CD4-positive, alpha-beta T cell (primary cell): ENCODE data around the gene PSPC1. TPM values are rescaled to one million over a fixed set of nuclear protein-coding genes. Genes with fewer than 3 reads are reported as not detected.

Source experiments
- ATAC-seq: fragments of 200-7000 bp; cut with Tn5 transposase; one replicate; pipeline ENCODE4 v1.10.0; 2022; ENCODE audit warnings: mild to moderate bottlenecking; ENCODE audit not compliant: poor library complexity
- CTCF ChIA-PET: fragments of 350-600 bp; sonication (Branson Sonifier 250); formaldehyde crosslinking; loops from one replicate; lab custom pipeline; 2021; ENCODE audit warnings: antibody characterized with exemption, inconsistent platforms; lab: Charles Lee
- POLR2A ChIA-PET: fragments of 350-600 bp; sonication (Branson Sonifier 250); formaldehyde crosslinking; loops from one replicate; lab custom pipeline; 2021; ENCODE audit warnings: antibody characterized with exemption, inconsistent platforms; lab: Charles Lee
- DNase-seq, 14 experiments: peaks; one replicate each; pipeline ENCODE4 v3.0.0-alpha.2; 2013 to 2020; ENCODE audit warnings: mixed read lengths in 2 of 14
- H3K27ac ChIP-seq, 2 donors: one replicate each; pipeline versions ENCODE4 v1.5.1 to v1.7.0; 2013; ENCODE audit warnings: low read length in 2 of 2, low read depth in 1 of 2, mild to moderate bottlenecking in 1 of 2
- H3K27me3 ChIP-seq, 2 experiments: 1 replicate in 1 of 2; 2 replicates in 1 of 2; pipeline versions ENCODE4 v1.6.1 to v1.7.0; 2013; ENCODE audit warnings: low read length in 2 of 2, control low read depth in 1 of 2, mild to moderate bottlenecking in 1 of 2, moderate library complexity in 1 of 2; ENCODE audit not compliant: insufficient read depth in 2 of 2, control insufficient read depth in 1 of 2
- H3K36me3 ChIP-seq: one replicate; pipeline ENCODE4 v1.6.1; 2013; ENCODE audit warnings: low read length, control low read depth; ENCODE audit not compliant: insufficient read depth
- H3K4me1 ChIP-seq: one replicate; pipeline ENCODE4 v1.6.1; 2013; ENCODE audit warnings: low read length, control low read depth; ENCODE audit not compliant: insufficient read depth
- H3K4me3 ChIP-seq: one replicate; pipeline ENCODE4 v1.5.1; 2013; ENCODE audit warnings: mild to moderate bottlenecking, low read length, moderate library complexity
- H3K9me3 ChIP-seq, 2 experiments: 1 replicate in 1 of 2; 2 replicates in 1 of 2; pipeline versions ENCODE4 v1.6.1 to v1.7.0; 2013; ENCODE audit warnings: low read length in 2 of 2, mild to moderate bottlenecking in 2 of 2, control low read depth in 1 of 2, moderate library complexity in 1 of 2; ENCODE audit not compliant: control insufficient read depth in 1 of 2, insufficient read depth in 1 of 2
- H3K27ac Mint-ChIP-seq: one replicate; pipeline ENCODE4 v1.8.0; 2020; ENCODE audit warnings: mixed read lengths
- H3K27me3 Mint-ChIP-seq: one replicate; pipeline ENCODE4 v1.8.0; 2021; ENCODE audit warnings: mixed read lengths
- H3K36me3 Mint-ChIP-seq: one replicate; pipeline ENCODE4 v1.8.0; 2021; ENCODE audit warnings: low read depth, mixed read lengths
- H3K4me1 Mint-ChIP-seq: one replicate; pipeline ENCODE4 v1.8.0; 2021; ENCODE audit warnings: low read depth, mixed read lengths
- H3K4me3 Mint-ChIP-seq: one replicate; pipeline ENCODE4 v1.8.0; 2020; ENCODE audit warnings: mild to moderate bottlenecking, mixed read lengths
- H3K9me3 Mint-ChIP-seq: one replicate; pipeline ENCODE4 v1.8.0; 2020; ENCODE audit warnings: mixed read lengths
- intact Hi-C, 2 experiments: fragments of 100-400 bp; cut with DNase I in 1 of 2; cut with micrococcal nuclease in 1 of 2; formaldehyde crosslinking; loops; one replicate each; pipeline versions ENCODE4 v1.15.1 to v1.9.0; 2023 to 2025; cut with DNase I, micrococcal nuclease
- total RNA-seq, 174 experiments: library from RNA in 2 of 174; stranded (reverse) in 2 of 174; gene quantifications; one replicate each; pipeline ENCODE4 v1.2.3 and lab custom pipeline; 2021 to 2026
- TF ChIP-seq, protein P1 (sequence below): fragments of 200-600 bp; IDR thresholded peaks from one replicate; pipeline ENCODE4 v1.8.0; 2022; ENCODE audit warnings: antibody characterized with exemption, mild to moderate bottlenecking

Gene PSPC1
- total RNA-seq, 2 experiments from 2014 or later: 71.0 to 71.9 TPM

DNA sequence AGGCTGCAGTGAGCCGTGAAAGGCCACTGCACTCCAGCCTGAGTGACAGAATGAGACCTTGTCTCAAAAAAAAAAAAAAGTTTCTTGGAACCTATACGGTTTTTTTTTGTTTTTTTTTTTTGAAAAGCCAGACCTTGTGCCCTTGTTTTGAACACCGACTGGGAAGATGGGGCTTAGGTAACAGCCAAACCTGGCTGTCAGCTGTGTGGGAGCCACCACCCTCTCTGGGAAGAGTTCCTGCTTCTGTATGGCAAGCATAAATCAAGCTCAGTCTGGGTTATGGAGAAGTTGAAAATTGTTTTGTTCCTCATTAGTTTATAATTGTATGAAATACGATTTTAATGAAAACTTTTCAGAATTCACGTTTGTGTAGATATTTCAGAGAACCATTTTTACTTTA is 109.8 kb downstream of the PSPC1 start:
- ATAC-seq (no peak), DNase-seq (no peak)
- Mint-ChIP-seq H3K36me3 (peaks cover 99% of the 10 kb centered on the region), H3K4me1 (no peaks in the 10 kb centered on the region), H3K9me3 (no peaks in the 10 kb centered on the region), H3K4me3 (no peak overlapping the region), H3K27me3 (no peaks in the 10 kb centered on the region), H3K27ac (peak overlapping the region; percentile 43)
- TF ChIP-seq, protein P1, sequence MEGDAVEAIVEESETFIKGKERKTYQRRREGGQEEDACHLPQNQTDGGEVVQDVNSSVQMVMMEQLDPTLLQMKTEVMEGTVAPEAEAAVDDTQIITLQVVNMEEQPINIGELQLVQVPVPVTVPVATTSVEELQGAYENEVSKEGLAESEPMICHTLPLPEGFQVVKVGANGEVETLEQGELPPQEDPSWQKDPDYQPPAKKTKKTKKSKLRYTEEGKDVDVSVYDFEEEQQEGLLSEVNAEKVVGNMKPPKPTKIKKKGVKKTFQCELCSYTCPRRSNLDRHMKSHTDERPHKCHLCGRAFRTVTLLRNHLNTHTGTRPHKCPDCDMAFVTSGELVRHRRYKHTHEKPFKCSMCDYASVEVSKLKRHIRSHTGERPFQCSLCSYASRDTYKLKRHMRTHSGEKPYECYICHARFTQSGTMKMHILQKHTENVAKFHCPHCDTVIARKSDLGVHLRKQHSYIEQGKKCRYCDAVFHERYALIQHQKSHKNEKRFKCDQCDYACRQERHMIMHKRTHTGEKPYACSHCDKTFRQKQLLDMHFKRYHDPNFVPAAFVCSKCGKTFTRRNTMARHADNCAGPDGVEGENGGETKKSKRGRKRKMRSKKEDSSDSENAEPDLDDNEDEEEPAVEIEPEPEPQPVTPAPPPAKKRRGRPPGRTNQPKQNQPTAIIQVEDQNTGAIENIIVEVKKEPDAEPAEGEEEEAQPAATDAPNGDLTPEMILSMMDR: no peak
- intact Hi-C loops: no loop called here
- POLR2A ChIA-PET: interaction anchor here (0.6 kb wide), 1 partner anchor 9 kb away, joined by 3 read pairs; no protein-coding TSS in a partner anchor
- Histone ChIP-seq H3K4me3 (no peak overlapping the region), H3K36me3 (peaks cover 81% of the 10 kb centered on the region), H3K27ac (no peak overlapping the region), H3K4me1 (no peaks in the 10 kb centered on the region), H3K9me3 (no peaks in the 10 kb centered on the region), H3K27me3 (no peaks in the 10 kb centered on the region)
- CTCF ChIA-PET: no interaction called here

- Mint-ChIP-seq H3K9me3 (no peaks in the 10 kb centered on the region), H3K4me1 (no peaks in the 10 kb centered on the region), H3K27me3 (no peaks in the 10 kb centered on the region), H3K4me3 (no peak overlapping the region), H3K36me3 (peaks cover 100% of the 10 kb centered on the region), H3K27ac (no peak overlapping the region)
- H3K4me1 ChIP-seq: no peaks in the 10 kb centered on the region
- no peaks in the 10 kb centered on the region for H3K27me3 ChIP-seq
- H3K4me3 ChIP-seq: no peak overlapping the region
- ATAC-seq: no peak
- ChIA-PET CTCF (no interaction called here), POLR2A (no interaction called here)
- DNase-seq: no peak
- no peaks in the 10 kb centered on the region for H3K9me3 ChIP-seq
- H3K27ac ChIP-seq: no peak overlapping the region
- TF ChIP-seq, protein P1: no peak
- intact Hi-C loops: no loop called here
- H3K36me3 ChIP-seq: peaks cover 88% of the 10 kb centered on the region
Observed at GRCh38 chr13:19670147-19670546, 112.6 kb downstream of the PSPC1 start.

- intact Hi-C loops: no loop called here
- ChIA-PET CTCF (no interaction called here), POLR2A (no interaction called here)
- peak overlapping the region; percentile 44 for H3K27ac Mint-ChIP-seq
- Histone ChIP-seq H3K36me3 (peaks cover 87% of the 10 kb centered on the region), H3K27ac (no peak overlapping the region), H3K4me1 (no peaks in the 10 kb centered on the region), H3K9me3 (no peaks in the 10 kb centered on the region), H3K4me3 (no peak overlapping the region), H3K27me3 (no peaks in the 10 kb centered on the region)
- H3K9me3 Mint-ChIP-seq: no peaks in the 10 kb centered on the region
- H3K4me1 Mint-ChIP-seq: no peaks in the 10 kb centered on the region
- DNase-seq (no peak), ATAC-seq (no peak)
- H3K4me3 Mint-ChIP-seq: no peak overlapping the region
- TF ChIP-seq, protein P1: no peak
- H3K36me3 Mint-ChIP-seq: peaks cover 100% of the 10 kb centered on the region
- H3K27me3 Mint-ChIP-seq: no peaks in the 10 kb centered on the region
Observed at GRCh38 chr13:19668778-19669177, 114.0 kb downstream of the PSPC1 start.
